ENCODE results near the gene TNPO2. TPM values are rescaled to one million over a fixed set of nuclear protein-coding genes. Genes with fewer than 3 reads are reported as not detected.
A peak's percentile ranks its signal among the peaks of the same experiment; 100 is the strongest.

TNPO2 gene
- total RNA-seq, 1 donor from 2014 or later: 42.7 TPM

- Histone ChIP-seq H3K9me3 (no peaks in the 10 kb centered on the region), H3K27ac (peak overlapping the region; percentile 89), H3K4me1 (peaks cover 20% of the 10 kb centered on the region), H3K4me3 (peak overlapping the region; percentile 97), H3K36me3 (peaks cover 21% of the 10 kb centered on the region), H3K27me3 (ENCODE audit: low read depth) (no peaks in the 10 kb centered on the region)
- DNase-seq: no peak
- no peak for TF ChIP-seq CTCF (IDR thresholded peaks at IDR 0.05)
- peak; percentile 27 to 31 for ATAC-seq
- intact Hi-C loops (cut with DNase I): no loop called here
These were observed 27.8 kb downstream of the TNPO2 start for GRCh38 chr19:12695997-12696365.

GRCh38 chr19:12695514-12695913 lies 28.2 kb downstream of the TNPO2 start:
- Histone ChIP-seq H3K9me3 (no peaks in the 10 kb centered on the region), H3K27ac (no peak overlapping the region), H3K27me3 (ENCODE audit: low read depth) (no peaks in the 10 kb centered on the region), H3K4me3 (peak overlapping the region; percentile 97), H3K4me1 (peaks cover 20% of the 10 kb centered on the region), H3K36me3 (peaks cover 16% of the 10 kb centered on the region)
- no peak for DNase-seq
- intact Hi-C loops (cut with DNase I): no loop called here
- no peak for ATAC-seq
- no peak for TF ChIP-seq CTCF (IDR thresholded peaks at IDR 0.05)

- H3K27ac ChIP-seq: no peak overlapping the region
- no peak for TF ChIP-seq CTCF (IDR thresholded peaks at IDR 0.05)
- peaks cover 20% of the 10 kb centered on the region for H3K4me1 ChIP-seq
- ATAC-seq (no peak), DNase-seq (no peak)
- H3K4me3 ChIP-seq: no peak overlapping the region
- peaks cover 12% of the 10 kb centered on the region for H3K36me3 ChIP-seq
- no peaks in the 10 kb centered on the region for H3K9me3 ChIP-seq
- H3K27me3 ChIP-seq (ENCODE audit: low read depth): no peaks in the 10 kb centered on the region
- intact Hi-C loops (cut with DNase I): no loop called here
These were observed 28.6 kb downstream of the TNPO2 start for GRCh38 chr19:12695096-12695495.

GRCh38 chr19:12694641-12695040 lies 29.1 kb downstream of the TNPO2 start:
- H3K36me3 ChIP-seq: peaks cover 8% of the 10 kb centered on the region
- H3K4me1 ChIP-seq: peaks cover 20% of the 10 kb centered on the region
- H3K9me3 ChIP-seq: no peaks in the 10 kb centered on the region
- H3K27me3 ChIP-seq (ENCODE audit: low read depth): no peaks in the 10 kb centered on the region
- DNase-seq (no peak), ATAC-seq (no peak)
- no peak overlapping the region for H3K4me3 ChIP-seq
- no peak for TF ChIP-seq CTCF (IDR thresholded peaks at IDR 0.05)
- no peak overlapping the region for H3K27ac ChIP-seq
- intact Hi-C loops (cut with DNase I): no loop called here

- no peak for TF ChIP-seq CTCF (IDR thresholded peaks at IDR 0.05)
- Histone ChIP-seq H3K36me3 (peaks cover 4% of the 10 kb centered on the region), H3K27ac (no peak overlapping the region), H3K9me3 (no peaks in the 10 kb centered on the region), H3K4me3 (no peak overlapping the region), H3K4me1 (peaks cover 20% of the 10 kb centered on the region), H3K27me3 (ENCODE audit: low read depth) (no peaks in the 10 kb centered on the region)
- ATAC-seq: no peak
- no peak for DNase-seq
- intact Hi-C loops (cut with DNase I): no loop called here
These were observed 30.8 kb downstream of the TNPO2 start for GRCh38 chr19:12692960-12693359.

Data from lower lobe of right lung (tissue), 2 donors.